ENCODE measurements around the gene HSD11B1.

HSD11B1 gene

DNA sequence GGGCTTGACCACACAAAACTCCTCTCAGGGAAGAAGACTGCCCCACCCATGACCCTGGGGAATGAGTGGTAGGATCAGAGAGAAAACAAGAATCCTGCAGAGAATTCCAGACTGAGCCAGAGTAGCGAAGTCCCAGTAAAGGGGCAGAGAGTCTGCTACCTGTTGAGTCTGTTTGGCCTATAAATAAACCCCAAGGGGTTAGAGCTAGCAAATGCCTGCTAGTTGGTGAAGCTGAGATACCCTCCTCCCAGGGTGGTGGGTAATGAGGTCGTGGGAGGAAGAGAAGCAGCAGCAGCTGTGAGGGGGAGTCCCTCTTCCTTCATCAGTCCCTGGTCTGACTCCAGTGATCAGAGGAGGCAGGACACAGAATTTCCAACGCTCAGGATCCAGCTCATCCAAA is 53.8 kb downstream of the HSD11B1 start:
- Histone ChIP-seq H3K36me3 (ENCODE audit: insufficient read depth, low read length) (peaks cover 53% of the 10 kb centered on the region), H3K79me2 (ENCODE audit: insufficient read depth, low read length) (peaks cover 30% of the 10 kb centered on the region), H3K4me1 (ENCODE audit: insufficient read depth, low read length) (peaks cover 41% of the 10 kb centered on the region), H3K27me3 (ENCODE audit: insufficient read depth, low read length, poor library complexity) (no peaks in the 10 kb centered on the region), H4K20me1 (ENCODE audit: insufficient read depth, low read length) (no peaks in the 10 kb centered on the region), H3K4me3 (ENCODE audit: low read depth in 1 of 2, low read length in 2 of 2) (0 out of 4 replicates have a peak overlapping the region, but pooled peaks of 1 of the 2 experiments have one; percentile 65), H3K4me2 (ENCODE audit: insufficient read depth, low read length) (peak overlapping the region; percentile 84), H3K9ac (ENCODE audit: low read depth, low read length) (peak overlapping the region; percentile 11), H3K27ac (ENCODE audit: low read length) (peak overlapping the region; percentile 96), H3K9me3 (ENCODE audit: insufficient read depth, low read length, severe bottlenecking) (no peaks in the 10 kb centered on the region), H2AFZ (ENCODE audit: low read depth, low read length) (no peak overlapping the region)
- DNase-seq (peak; percentile 18), ATAC-seq (ENCODE audit: insufficient read depth, low read depth) (no peak)
- no peak for TF ChIP-seq EZH2 (IDR thresholded peaks at IDR 0.05; ENCODE audit: borderline replicate concordance, low read depth, low read length, severe bottlenecking)
- TF ChIP-seq, protein P1, sequence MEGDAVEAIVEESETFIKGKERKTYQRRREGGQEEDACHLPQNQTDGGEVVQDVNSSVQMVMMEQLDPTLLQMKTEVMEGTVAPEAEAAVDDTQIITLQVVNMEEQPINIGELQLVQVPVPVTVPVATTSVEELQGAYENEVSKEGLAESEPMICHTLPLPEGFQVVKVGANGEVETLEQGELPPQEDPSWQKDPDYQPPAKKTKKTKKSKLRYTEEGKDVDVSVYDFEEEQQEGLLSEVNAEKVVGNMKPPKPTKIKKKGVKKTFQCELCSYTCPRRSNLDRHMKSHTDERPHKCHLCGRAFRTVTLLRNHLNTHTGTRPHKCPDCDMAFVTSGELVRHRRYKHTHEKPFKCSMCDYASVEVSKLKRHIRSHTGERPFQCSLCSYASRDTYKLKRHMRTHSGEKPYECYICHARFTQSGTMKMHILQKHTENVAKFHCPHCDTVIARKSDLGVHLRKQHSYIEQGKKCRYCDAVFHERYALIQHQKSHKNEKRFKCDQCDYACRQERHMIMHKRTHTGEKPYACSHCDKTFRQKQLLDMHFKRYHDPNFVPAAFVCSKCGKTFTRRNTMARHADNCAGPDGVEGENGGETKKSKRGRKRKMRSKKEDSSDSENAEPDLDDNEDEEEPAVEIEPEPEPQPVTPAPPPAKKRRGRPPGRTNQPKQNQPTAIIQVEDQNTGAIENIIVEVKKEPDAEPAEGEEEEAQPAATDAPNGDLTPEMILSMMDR (IDR thresholded peaks at IDR 0.05; ENCODE audit: borderline replicate concordance, extremely low read depth, low read length, poor library complexity, severe bottlenecking) = no peak

DNA sequence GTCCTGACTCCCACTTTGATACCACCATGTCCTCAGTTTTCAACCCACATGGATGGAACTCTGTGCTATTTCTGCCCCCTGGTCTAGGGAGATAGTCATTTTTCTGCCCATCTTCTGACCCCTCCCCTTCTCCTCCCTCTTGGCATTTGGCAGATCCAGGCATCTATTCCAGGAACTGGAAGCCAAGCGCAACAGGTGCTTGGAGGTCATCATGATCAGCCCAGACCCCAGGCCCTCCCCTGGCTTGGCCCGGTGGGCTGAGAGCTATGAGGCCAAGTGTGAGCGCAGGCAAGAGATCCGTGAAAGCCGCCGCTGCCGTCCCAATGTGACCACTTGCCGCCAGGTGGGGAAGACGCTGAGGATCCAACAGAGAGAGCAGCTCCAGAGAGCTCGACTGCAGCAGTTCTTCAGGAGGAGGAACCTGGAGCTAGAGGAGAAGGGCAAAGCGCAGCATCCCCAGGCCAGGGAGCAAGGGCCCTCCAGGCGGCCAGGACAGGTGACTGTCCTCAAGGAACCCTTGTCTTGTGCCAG is 55.2 kb downstream of the HSD11B1 start:
- H2AFZ ChIP-seq (ENCODE audit: low read depth, low read length) = no peak overlapping the region
- peaks cover 30% of the 10 kb centered on the region for H3K79me2 ChIP-seq (ENCODE audit: insufficient read depth, low read length)
- no peak overlapping the region for H3K4me2 ChIP-seq (ENCODE audit: insufficient read depth, low read length)
- H3K9ac ChIP-seq (ENCODE audit: low read depth, low read length) = no peak overlapping the region
- peaks cover 41% of the 10 kb centered on the region for H3K4me1 ChIP-seq (ENCODE audit: insufficient read depth, low read length)
- no peak overlapping the region for H3K4me3 ChIP-seq (ENCODE audit: low read depth in 1 of 2, low read length in 2 of 2)
- no peak for TF ChIP-seq EZH2 (IDR thresholded peaks at IDR 0.05; ENCODE audit: borderline replicate concordance, low read depth, low read length, severe bottlenecking)
- TF ChIP-seq, protein P1 (IDR thresholded peaks at IDR 0.05; ENCODE audit: borderline replicate concordance, extremely low read depth, low read length, poor library complexity, severe bottlenecking) = no peak
- H4K20me1 ChIP-seq (ENCODE audit: insufficient read depth, low read length) = no peaks in the 10 kb centered on the region
- DNase-seq (no peak), ATAC-seq (ENCODE audit: insufficient read depth, low read depth) (no peak)
- H3K36me3 ChIP-seq (ENCODE audit: insufficient read depth, low read length) = peaks cover 61% of the 10 kb centered on the region
- no peaks in the 10 kb centered on the region for H3K9me3 ChIP-seq (ENCODE audit: insufficient read depth, low read length, severe bottlenecking)
- no peaks in the 10 kb centered on the region for H3K27me3 ChIP-seq (ENCODE audit: insufficient read depth, low read length, poor library complexity)
- H3K27ac ChIP-seq (ENCODE audit: low read length) = no peak overlapping the region

- Histone ChIP-seq H3K4me1 (ENCODE audit: insufficient read depth, low read length) (peaks cover 38% of the 10 kb centered on the region), H3K27me3 (ENCODE audit: insufficient read depth, low read length, poor library complexity) (no peaks in the 10 kb centered on the region), H3K27ac (ENCODE audit: low read length) (no peak overlapping the region), H2AFZ (ENCODE audit: low read depth, low read length) (no peak overlapping the region), H3K9me3 (ENCODE audit: insufficient read depth, low read length, severe bottlenecking) (no peaks in the 10 kb centered on the region), H3K9ac (ENCODE audit: low read depth, low read length) (no peak overlapping the region), H3K4me2 (ENCODE audit: insufficient read depth, low read length) (no peak overlapping the region), H3K79me2 (ENCODE audit: insufficient read depth, low read length) (peaks cover 30% of the 10 kb centered on the region), H3K4me3 (ENCODE audit: low read depth in 1 of 2, low read length in 2 of 2) (no peak overlapping the region), H3K36me3 (ENCODE audit: insufficient read depth, low read length) (peaks cover 70% of the 10 kb centered on the region), H4K20me1 (ENCODE audit: insufficient read depth, low read length) (no peaks in the 10 kb centered on the region)
- no peak for ATAC-seq (ENCODE audit: insufficient read depth, low read depth)
- TF ChIP-seq, protein P1 (IDR thresholded peaks at IDR 0.05; ENCODE audit: borderline replicate concordance, extremely low read depth, low read length, poor library complexity, severe bottlenecking) = no peak
- no peak for TF ChIP-seq EZH2 (IDR thresholded peaks at IDR 0.05; ENCODE audit: borderline replicate concordance, low read depth, low read length, severe bottlenecking)
- DNase-seq = no peak
Observed at GRCh38 chr1:209761011-209761635, 56.5 kb downstream of the HSD11B1 start.

Data from DND-41 (cell line).